ENCODE measurements around the gene ADAMTS19.

DNA sequence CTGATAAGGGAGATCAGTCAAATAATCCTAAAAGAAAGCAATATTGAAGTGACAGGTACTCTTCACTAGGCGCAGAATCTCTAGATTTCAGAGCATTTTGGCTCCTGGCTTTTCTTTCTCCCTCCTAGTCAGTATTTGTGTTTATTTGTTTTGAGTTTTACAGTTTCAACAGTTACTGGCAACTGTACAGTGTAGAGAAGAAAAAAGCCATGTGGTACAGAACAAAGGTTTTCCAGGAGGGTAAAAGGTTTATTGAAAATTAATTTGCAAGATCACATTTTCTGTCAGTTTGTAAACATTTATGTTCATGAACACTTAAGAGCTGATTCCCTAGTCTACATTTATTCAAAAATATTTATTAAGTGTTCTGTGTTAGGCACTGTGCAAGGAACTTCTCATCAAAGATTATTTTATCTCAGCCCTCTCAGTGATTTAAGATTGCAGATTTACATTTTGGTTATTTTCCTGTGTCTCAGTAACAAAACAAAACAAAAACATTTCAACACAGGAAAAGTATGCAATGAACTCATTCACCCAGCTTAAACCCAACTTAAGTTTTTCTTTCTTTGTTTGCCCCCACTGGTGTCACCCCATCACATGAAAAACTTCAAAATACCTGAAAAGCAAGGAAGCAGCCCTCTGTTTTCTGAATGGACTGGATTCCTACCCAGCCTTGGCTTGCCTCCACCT, 300.7 kb downstream of the ADAMTS19 start:
- TF ChIP-seq POLR2AphosphoS5 (IDR thresholded peaks at IDR 0.05; ENCODE audit: low read depth, low read length) = no peak
- TF ChIP-seq, protein P1, sequence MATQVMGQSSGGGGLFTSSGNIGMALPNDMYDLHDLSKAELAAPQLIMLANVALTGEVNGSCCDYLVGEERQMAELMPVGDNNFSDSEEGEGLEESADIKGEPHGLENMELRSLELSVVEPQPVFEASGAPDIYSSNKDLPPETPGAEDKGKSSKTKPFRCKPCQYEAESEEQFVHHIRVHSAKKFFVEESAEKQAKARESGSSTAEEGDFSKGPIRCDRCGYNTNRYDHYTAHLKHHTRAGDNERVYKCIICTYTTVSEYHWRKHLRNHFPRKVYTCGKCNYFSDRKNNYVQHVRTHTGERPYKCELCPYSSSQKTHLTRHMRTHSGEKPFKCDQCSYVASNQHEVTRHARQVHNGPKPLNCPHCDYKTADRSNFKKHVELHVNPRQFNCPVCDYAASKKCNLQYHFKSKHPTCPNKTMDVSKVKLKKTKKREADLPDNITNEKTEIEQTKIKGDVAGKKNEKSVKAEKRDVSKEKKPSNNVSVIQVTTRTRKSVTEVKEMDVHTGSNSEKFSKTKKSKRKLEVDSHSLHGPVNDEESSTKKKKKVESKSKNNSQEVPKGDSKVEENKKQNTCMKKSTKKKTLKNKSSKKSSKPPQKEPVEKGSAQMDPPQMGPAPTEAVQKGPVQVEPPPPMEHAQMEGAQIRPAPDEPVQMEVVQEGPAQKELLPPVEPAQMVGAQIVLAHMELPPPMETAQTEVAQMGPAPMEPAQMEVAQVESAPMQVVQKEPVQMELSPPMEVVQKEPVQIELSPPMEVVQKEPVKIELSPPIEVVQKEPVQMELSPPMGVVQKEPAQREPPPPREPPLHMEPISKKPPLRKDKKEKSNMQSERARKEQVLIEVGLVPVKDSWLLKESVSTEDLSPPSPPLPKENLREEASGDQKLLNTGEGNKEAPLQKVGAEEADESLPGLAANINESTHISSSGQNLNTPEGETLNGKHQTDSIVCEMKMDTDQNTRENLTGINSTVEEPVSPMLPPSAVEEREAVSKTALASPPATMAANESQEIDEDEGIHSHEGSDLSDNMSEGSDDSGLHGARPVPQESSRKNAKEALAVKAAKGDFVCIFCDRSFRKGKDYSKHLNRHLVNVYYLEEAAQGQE (IDR thresholded peaks at IDR 0.05; ENCODE audit: insufficient read depth in 1 of 2, low read depth in 2 of 2, low read length in 2 of 2) = no peak
- no peak for TF ChIP-seq FOXP2 (optimal IDR thresholded peaks at IDR 0.05; ENCODE audit: borderline replicate concordance, extremely low read depth, extremely low read length, insufficient read depth)
- no peak for TF ChIP-seq TAF1 (IDR thresholded peaks at IDR 0.05; ENCODE audit: borderline replicate concordance, insufficient read depth, low read length)
- TF ChIP-seq SIN3A (IDR thresholded peaks at IDR 0.05; ENCODE audit: borderline replicate concordance, insufficient read depth, low read length) = no peak
